Neuronal stem cell (in vitro differentiated cells): Measurements from ENCODE around the gene PIAS3. TPM values are rescaled to one million over a fixed set of nuclear protein-coding genes. Genes with fewer than 3 reads are reported as not detected.
A peak's percentile ranks its signal among the peaks of the same experiment; 100 is the strongest.

Experiments used
- DNase-seq: peaks from one replicate; pipeline ENCODE4 v3.0.0-alpha.2; 2013; ENCODE audit warnings: low spot score
- H2AFZ ChIP-seq: one replicate; pipeline ENCODE4 v1.6.1; 2013; ENCODE audit warnings: mild to moderate bottlenecking, low read length, inconsistent platforms
- H2AK5ac ChIP-seq: 2 replicates; pipeline ENCODE4 v1.6.1; 2013; ENCODE audit warnings: low read depth, mild to moderate bottlenecking, inconsistent platforms, low read length, moderate library complexity, mixed read lengths
- H2BK120ac ChIP-seq: 2 replicates; pipeline ENCODE4 v1.6.1; 2013; ENCODE audit warnings: low read depth, mild to moderate bottlenecking, inconsistent platforms, low read length, moderate library complexity, mixed read lengths
- H2BK12ac ChIP-seq: one replicate; pipeline ENCODE4 v1.6.1; 2013; ENCODE audit warnings: low read length, inconsistent platforms
- H2BK15ac ChIP-seq: 2 replicates; pipeline ENCODE4 v1.6.1; 2013; ENCODE audit warnings: mild to moderate bottlenecking, low read length, inconsistent platforms, mixed read lengths
- H2BK5ac ChIP-seq: one replicate; pipeline ENCODE4 v1.6.1; 2013; ENCODE audit warnings: inconsistent platforms, mild to moderate bottlenecking, low read length, moderate library complexity
- H3K14ac ChIP-seq: one replicate; pipeline ENCODE4 v1.6.1; 2013; ENCODE audit warnings: low read length, inconsistent platforms
- H3K18ac ChIP-seq: 2 replicates; pipeline ENCODE4 v1.6.1; 2013; ENCODE audit warnings: low read length, inconsistent platforms
- H3K23ac ChIP-seq: 2 replicates; pipeline ENCODE4 v1.6.1; 2013; ENCODE audit warnings: low read depth, mild to moderate bottlenecking, mixed read lengths, low read length, inconsistent platforms; ENCODE audit not compliant: poor library complexity
- H3K27ac ChIP-seq: replicated peaks from 3 replicates; pipeline ENCODE4 v1.5.1; 2013; ENCODE audit warnings: low read length, inconsistent platforms
- H3K27me3 ChIP-seq, 3 experiments: 2 replicates each; pipeline ENCODE4 v1.6.1; 2013; ENCODE audit warnings: low read length in 3 of 3, mild to moderate bottlenecking in 2 of 3, inconsistent platforms in 1 of 3, low read depth in 1 of 3, mixed read lengths in 1 of 3, moderate library complexity in 1 of 3; ENCODE audit not compliant: control insufficient read depth in 3 of 3, insufficient read depth in 3 of 3
- H3K36me3 ChIP-seq, 2 donors: replicated peaks in 1 of 2; 2 replicates each; pipeline ENCODE4 v1.6.1; 2013; ENCODE audit warnings: low read length in 2 of 2; ENCODE audit not compliant: control insufficient read depth in 2 of 2, insufficient read depth in 2 of 2
- H3K4ac ChIP-seq: 2 replicates; pipeline ENCODE4 v1.6.1; 2013; ENCODE audit warnings: inconsistent platforms, mild to moderate bottlenecking, low read length, moderate library complexity
- H3K4me1 ChIP-seq, 2 donors: 1 replicate in 1 of 2; 2 replicates in 1 of 2; pipeline ENCODE4 v1.6.1; 2013; ENCODE audit warnings: low read length in 2 of 2, low read depth in 1 of 2; ENCODE audit not compliant: control insufficient read depth in 2 of 2, insufficient read depth in 1 of 2
- H3K4me2 ChIP-seq: one replicate; pipeline ENCODE4 v1.6.1; 2013; ENCODE audit warnings: mild to moderate bottlenecking, low read length, inconsistent platforms; ENCODE audit not compliant: insufficient read depth, poor library complexity, severe bottlenecking
- H3K4me3 ChIP-seq, 2 donors: 2 replicates each; pipeline ENCODE4 v1.5.1; 2013; ENCODE audit warnings: low read length in 2 of 2, mild to moderate bottlenecking in 2 of 2, inconsistent platforms in 1 of 2, moderate library complexity in 1 of 2
- H3K79me1 ChIP-seq: one replicate; pipeline ENCODE4 v1.6.1; 2013; ENCODE audit warnings: low read depth, mild to moderate bottlenecking, inconsistent platforms, low read length, moderate library complexity
- H3K9ac ChIP-seq: one replicate; pipeline ENCODE4 v1.6.1; 2013; ENCODE audit warnings: mild to moderate bottlenecking, low read depth, low read length, inconsistent platforms; ENCODE audit not compliant: poor library complexity
- H3K9me3 ChIP-seq, 2 donors: replicated peaks in 1 of 2; 2 replicates each; pipeline versions ENCODE3 to v1.6.1; 2013; ENCODE audit warnings: low read length in 2 of 2, mild to moderate bottlenecking in 2 of 2, inconsistent platforms in 1 of 2, low read depth in 1 of 2, mixed read lengths in 1 of 2, moderate library complexity in 1 of 2; ENCODE audit not compliant: control insufficient read depth in 2 of 2, insufficient read depth in 1 of 2
- H4K8ac ChIP-seq: one replicate; pipeline ENCODE4 v1.6.1; 2013; ENCODE audit warnings: low read depth, mild to moderate bottlenecking, inconsistent platforms, low read length, moderate library complexity
- H4K91ac ChIP-seq: one replicate; pipeline ENCODE4 v1.6.1; 2013; ENCODE audit warnings: low read length, low read depth, mild to moderate bottlenecking, inconsistent platforms; ENCODE audit not compliant: poor library complexity
- WGBS, 2 donors: extraction: QIAGEN DNeasy Blood & Tissue Kit; methylation state at CpG; one replicate each; pipeline ENCODE4 v1.1.7; 2013; ENCODE audit warnings: missing lambda C conversion rate in 2 of 2, mixed read lengths in 1 of 2; ENCODE audit not compliant: insufficient read length in 2 of 2, insufficient replicate concordance in 1 of 2; ENCODE audit errors: extremely low coverage in 2 of 2; 5-methylcytosine and 5-hydroxymethylcytosine counted together
- polyA plus RNA-seq, 2 experiments: library from polyadenylated mRNA; stranded (reverse); fragments of 200-250 nt; gene quantifications; one replicate each; pipeline ENCODE4 v1.2.3, GENCODE V29; 2013

PIAS3 gene
- 56.5 TPM for polyA plus RNA-seq (2013, experiment 1 of 2)
- polyA plus RNA-seq (2013, experiment 2 of 2): 54.9 TPM

GRCh38 chr1:145858901-145859490 is at the start of gene PIAS3:
PIAS3 (minus strand) TSS chr1:145859081; CDS start chr1:145858990, 91 bp downstream.
- no CpG with 5 or more reads among the region's 42 CpGs for WGBS, 2 donors
- Histone ChIP-seq H3K4me2 (peak within 1 kb of the TSS; percentile 75), H3K79me1 (peaks cover 4% of the 10 kb centered on the region), H2AFZ (peak within 1 kb of the TSS; percentile 89), H3K27me3 (peaks cover 0 to 4% (median 0%) of the 10 kb centered on the region in 3 experiments), H2BK12ac (peak within 1 kb of the TSS; percentile 86), H4K91ac (no peak within 1 kb of the TSS), H3K14ac (peak within 1 kb of the TSS; percentile 78), H3K18ac (peak within 1 kb of the TSS; percentile 99), H2BK15ac (no peak within 1 kb of the TSS), H2AK5ac (no peak within 1 kb of the TSS), H3K4ac (no peak within 1 kb of the TSS), H3K27ac (peak within 1 kb of the TSS; percentile 91), H3K4me3 (peak within 1 kb of the TSS; percentile 79 to 92), H3K36me3 (peaks cover 23 to 32% of the 10 kb centered on the region in 2 donors), H3K23ac (peak within 1 kb of the TSS; percentile 82), H2BK5ac (peak within 1 kb of the TSS; percentile 96), H4K8ac (no peak within 1 kb of the TSS), H3K4me1 (peaks cover 3 to 6% of the 10 kb centered on the region in 2 donors), H2BK120ac (no peak within 1 kb of the TSS), H3K9ac (peak within 1 kb of the TSS; percentile 95), H3K9me3 (peaks cover 0 to 2% of the 10 kb centered on the region in 2 donors)
- peak; percentile 94 for DNase-seq

GRCh38 chr1:145908653-145909052 is 49.8 kb upstream of the PIAS3 start:
- no peak overlapping the region for H3K4me2 ChIP-seq
- H3K4ac ChIP-seq: no peak overlapping the region
- no peak overlapping the region for H3K18ac ChIP-seq
- H3K27me3 ChIP-seq: no peaks in the 10 kb centered on the region
- no peak overlapping the region for H2BK120ac ChIP-seq
- H2AFZ ChIP-seq: no peak overlapping the region
- no peak overlapping the region for H3K23ac ChIP-seq
- no peak overlapping the region for H3K9ac ChIP-seq
- no peak for DNase-seq
- H2AK5ac ChIP-seq: no peak overlapping the region
- H3K14ac ChIP-seq: no peak overlapping the region
- H2BK12ac ChIP-seq: no peak overlapping the region
- H3K27ac ChIP-seq: no peak overlapping the region
- no peak overlapping the region for H2BK5ac ChIP-seq
- WGBS, 2 donors: no CpG with 5 or more reads among the region's 1 CpG
- no peak overlapping the region for H4K8ac ChIP-seq
- H4K91ac ChIP-seq: no peak overlapping the region
- H2BK15ac ChIP-seq: no peak overlapping the region
- H3K36me3 ChIP-seq: peaks cover 3 to 26% of the 10 kb centered on the region in 2 donors
- peaks cover 0 to 5% of the 10 kb centered on the region in 2 donors for H3K4me1 ChIP-seq
- H3K4me3 ChIP-seq: no peak overlapping the region
- H3K9me3 ChIP-seq: peaks cover 0 to 2% of the 10 kb centered on the region in 2 donors
- H3K79me1 ChIP-seq: no peaks in the 10 kb centered on the region

- no peak overlapping the region for H2AFZ ChIP-seq
- no peaks in the 10 kb centered on the region for H3K79me1 ChIP-seq
- H3K9ac ChIP-seq: no peak overlapping the region
- no peak overlapping the region for H3K27ac ChIP-seq
- peaks cover 0 to 2% of the 10 kb centered on the region in 2 donors for H3K9me3 ChIP-seq
- no peak overlapping the region for H4K8ac ChIP-seq
- peaks cover 0 to 5% of the 10 kb centered on the region in 2 donors for H3K4me1 ChIP-seq
- H4K91ac ChIP-seq: no peak overlapping the region
- no peak overlapping the region for H2BK12ac ChIP-seq
- H3K4ac ChIP-seq: no peak overlapping the region
- H2BK15ac ChIP-seq: no peak overlapping the region
- H3K23ac ChIP-seq: peak overlapping the region; percentile 58
- no peak overlapping the region for H3K4me2 ChIP-seq
- no peak for DNase-seq
- H2BK120ac ChIP-seq: no peak overlapping the region
- H2AK5ac ChIP-seq: no peak overlapping the region
- peak overlapping the region; percentile 18 for H3K18ac ChIP-seq
- WGBS, 2 donors: no CpG with 5 or more reads among the region's 10 CpGs
- peak overlapping the region; percentile 17 for H2BK5ac ChIP-seq
- no peak overlapping the region for H3K4me3 ChIP-seq
- H3K27me3 ChIP-seq: peaks cover 0 to 5% (median 0%) of the 10 kb centered on the region in 3 experiments
- H3K36me3 ChIP-seq: peaks cover 3 to 15% of the 10 kb centered on the region in 2 donors
- H3K14ac ChIP-seq: no peak overlapping the region
Measured at GRCh38 chr1:145906954-145907753, 48.3 kb upstream of the PIAS3 start.
